GM12865 (cell line): Measurements from ENCODE around the gene PLEK2.

Experiments used
- DNase-seq: peaks from one replicate; pipeline ENCODE4 v3.0.0; 2010; ENCODE audit warnings: low read depth
- H3K4me3 ChIP-seq: 2 replicates; pipeline ENCODE4 v1.5.1; 2011; ENCODE audit warnings: mild to moderate bottlenecking, low read depth, low read length, control low read depth
- TF ChIP-seq, protein P1 (sequence below): IDR thresholded peaks from 2 replicates; pipeline ENCODE4 v1.5.1; 2011; ENCODE audit warnings: low read length, control low read depth, low read depth, inconsistent platforms; ENCODE audit not compliant: insufficient read depth; ENCODE audit errors: missing control alignments

The PLEK2 gene

DNA sequence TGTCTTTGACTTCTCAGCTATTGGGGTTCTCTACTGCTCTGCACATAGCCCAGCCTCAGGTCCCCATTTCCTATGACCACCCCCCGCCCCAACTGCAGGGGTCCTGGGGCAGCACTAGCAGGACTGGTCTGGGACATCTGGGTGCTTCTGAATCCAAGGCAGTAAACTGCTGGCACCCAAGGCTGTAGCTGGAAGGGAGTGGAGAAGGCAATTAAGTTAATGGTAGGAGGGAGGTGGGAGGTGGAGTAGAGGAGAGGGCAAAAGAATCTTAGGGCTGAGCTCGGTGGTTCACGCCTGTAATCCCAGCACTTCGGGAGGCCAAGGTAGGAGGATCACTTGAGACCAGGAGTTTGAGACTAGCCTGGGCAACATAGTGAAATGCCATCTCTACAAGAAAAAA, 11.5 kb downstream of the PLEK2 start:
- TF ChIP-seq, protein P1, sequence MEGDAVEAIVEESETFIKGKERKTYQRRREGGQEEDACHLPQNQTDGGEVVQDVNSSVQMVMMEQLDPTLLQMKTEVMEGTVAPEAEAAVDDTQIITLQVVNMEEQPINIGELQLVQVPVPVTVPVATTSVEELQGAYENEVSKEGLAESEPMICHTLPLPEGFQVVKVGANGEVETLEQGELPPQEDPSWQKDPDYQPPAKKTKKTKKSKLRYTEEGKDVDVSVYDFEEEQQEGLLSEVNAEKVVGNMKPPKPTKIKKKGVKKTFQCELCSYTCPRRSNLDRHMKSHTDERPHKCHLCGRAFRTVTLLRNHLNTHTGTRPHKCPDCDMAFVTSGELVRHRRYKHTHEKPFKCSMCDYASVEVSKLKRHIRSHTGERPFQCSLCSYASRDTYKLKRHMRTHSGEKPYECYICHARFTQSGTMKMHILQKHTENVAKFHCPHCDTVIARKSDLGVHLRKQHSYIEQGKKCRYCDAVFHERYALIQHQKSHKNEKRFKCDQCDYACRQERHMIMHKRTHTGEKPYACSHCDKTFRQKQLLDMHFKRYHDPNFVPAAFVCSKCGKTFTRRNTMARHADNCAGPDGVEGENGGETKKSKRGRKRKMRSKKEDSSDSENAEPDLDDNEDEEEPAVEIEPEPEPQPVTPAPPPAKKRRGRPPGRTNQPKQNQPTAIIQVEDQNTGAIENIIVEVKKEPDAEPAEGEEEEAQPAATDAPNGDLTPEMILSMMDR, result no peak
- H3K4me3 ChIP-seq, result no peak overlapping the region
- no peak for DNase-seq

DNA sequence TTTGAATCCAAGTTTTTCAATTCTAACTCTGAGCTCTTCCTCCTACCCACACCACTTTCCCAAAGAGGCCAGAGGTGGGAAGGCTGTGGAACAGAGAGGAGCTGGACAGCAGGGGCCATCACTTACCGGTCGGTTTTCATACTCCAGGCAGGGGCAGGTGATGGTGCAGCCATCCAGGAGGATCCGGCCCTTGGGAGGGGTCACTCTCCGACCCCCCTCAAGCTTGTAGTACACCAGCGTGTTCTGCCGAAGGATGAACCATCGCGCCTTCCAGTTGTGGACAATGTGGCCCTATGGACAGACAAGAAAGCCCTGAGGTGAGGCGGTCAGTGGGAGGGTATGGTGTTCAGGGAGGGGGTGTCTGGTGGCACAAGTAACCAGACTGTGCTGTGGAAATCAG, 14.4 kb downstream of the PLEK2 start:
- DNase-seq, result no peak
- TF ChIP-seq, protein P1, result no peak
- no peak overlapping the region for H3K4me3 ChIP-seq

- H3K4me3 ChIP-seq, result no peak overlapping the region
- TF ChIP-seq, protein P1, result no peak
- no peak for DNase-seq
Measured at GRCh38 chr14:67396381-67396970, 15.5 kb downstream of the PLEK2 start.

GRCh38 chr14:67395876-67396189, 16.1 kb downstream of the PLEK2 start:
- TF ChIP-seq, protein P1, result no peak
- no peak for DNase-seq
- H3K4me3 ChIP-seq, result no peak overlapping the region

DNA sequence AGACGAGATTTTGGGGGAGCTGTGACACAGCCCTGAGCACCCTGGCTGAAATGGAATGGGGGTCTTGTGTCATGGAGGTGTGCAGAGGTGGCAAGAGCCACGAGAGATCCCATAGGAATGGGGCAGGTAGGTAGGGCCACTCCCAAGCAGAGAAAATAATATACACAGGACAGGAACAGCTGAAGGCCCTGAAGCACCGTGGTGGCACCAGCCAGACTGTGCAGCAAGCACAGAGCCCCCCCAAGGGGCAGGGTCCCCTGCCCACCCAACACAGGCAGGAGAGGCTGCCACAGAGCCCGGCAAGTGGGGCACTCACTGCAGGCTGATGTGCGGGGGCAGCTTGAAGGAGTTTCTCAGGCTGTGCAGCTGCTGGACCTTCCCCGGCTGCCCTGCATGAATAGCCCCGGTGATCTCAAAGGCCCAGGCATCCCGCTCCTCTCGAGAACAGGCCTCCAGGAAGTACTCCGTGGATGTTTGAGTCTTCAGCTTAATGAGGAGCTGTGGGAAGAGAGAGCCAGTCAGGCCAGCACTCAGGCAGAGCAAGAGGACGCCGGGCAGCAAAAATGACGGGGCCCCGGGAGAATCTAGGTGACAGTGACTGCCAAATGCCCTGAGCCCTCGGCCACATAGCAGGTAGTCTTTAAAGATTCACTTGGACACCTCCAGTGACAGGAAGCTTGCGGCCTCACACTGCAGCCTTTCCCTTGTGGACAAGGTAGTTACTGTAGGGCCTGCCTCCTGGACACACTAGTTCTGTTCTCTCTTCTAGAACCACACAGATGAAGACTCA, 16.7 kb downstream of the PLEK2 start:
- no peak overlapping the region for H3K4me3 ChIP-seq
- TF ChIP-seq, protein P1, result no peak
- no peak for DNase-seq

- no peak overlapping the region for H3K4me3 ChIP-seq
- TF ChIP-seq, protein P1, result no peak
- DNase-seq, result no peak
Measured at GRCh38 chr14:67393689-67394088, 18.3 kb downstream of the PLEK2 start.

DNA sequence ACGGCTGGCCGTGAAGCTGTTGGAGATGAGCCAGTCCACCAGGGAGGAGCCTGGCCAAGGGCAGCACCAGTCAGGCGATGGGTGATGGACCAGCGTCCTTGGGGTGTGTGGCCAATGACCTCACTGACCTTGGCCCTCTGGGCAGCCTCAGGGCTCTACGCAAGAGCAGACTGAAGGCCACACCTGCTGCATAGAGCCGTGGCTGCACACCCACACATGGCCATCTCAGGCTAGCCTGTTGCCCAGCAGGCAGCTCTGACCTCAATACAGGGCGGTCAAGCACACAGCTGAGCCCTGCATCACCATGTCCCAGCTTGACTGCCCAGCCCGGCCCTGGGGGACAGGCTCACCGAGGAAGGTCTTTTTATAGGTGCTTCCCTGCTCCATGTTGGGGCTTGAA, 19.2 kb downstream of the PLEK2 start:
- H3K4me3 ChIP-seq, result no peak overlapping the region
- no peak for DNase-seq
- TF ChIP-seq, protein P1, result no peak
